Measurements from ENCODE around the gene PDHX.

PDHX gene

GRCh38 chr11:34975482-34975881, 59.1 kb downstream of the PDHX start:
- Histone ChIP-seq H3K4me1 (ENCODE audit: insufficient read depth, low read length, poor library complexity, severe bottlenecking) (peaks cover 23% of the 10 kb centered on the region), H3K9ac (ENCODE audit: low read depth, low read length, poor library complexity, severe bottlenecking) (no peak overlapping the region), H4K20me1 (ENCODE audit: insufficient read depth, low read length, poor library complexity, severe bottlenecking) (no peaks in the 10 kb centered on the region), H3K79me2 (ENCODE audit: insufficient read depth, low read length) (no peaks in the 10 kb centered on the region), H3K4me2 (ENCODE audit: low read depth, low read length, poor library complexity, severe bottlenecking) (no peak overlapping the region), H3K9me3 (ENCODE audit: insufficient read depth, low read depth, low read length) (0 out of 2 replicates have a peak, but pooled peaks cover 5% of the 10 kb centered on the region), H3K4me3 (ENCODE audit: low read length, poor library complexity, severe bottlenecking) (no peak overlapping the region), H3F3A (ENCODE audit: low read depth) (no peaks in the 10 kb centered on the region; the same call in 1 of the 2 replicates), H3K27me3 (ENCODE audit: insufficient read depth, low read length, poor library complexity, severe bottlenecking) (no peaks in the 10 kb centered on the region), H3K36me3 (ENCODE audit: insufficient read depth, low read length) (peaks cover 49% of the 10 kb centered on the region), H3K9me2 (replicated peaks; ENCODE audit: low read depth, low read length) (no peaks in the 10 kb centered on the region), H2AFZ (ENCODE audit: low read length) (no peak overlapping the region)
- TF ChIP-seq CTCF (conservative IDR thresholded peaks at IDR 0.05; ENCODE audit: low read length): no peak
- TF ChIP-seq EZH2phosphoT487 (IDR thresholded peaks at IDR 0.05; ENCODE audit: borderline replicate concordance): no peak

- Histone ChIP-seq H3K79me2 (ENCODE audit: insufficient read depth, low read length) (no peaks in the 10 kb centered on the region), H3F3A (ENCODE audit: low read depth) (no peaks in the 10 kb centered on the region), H3K4me3 (ENCODE audit: low read length, poor library complexity, severe bottlenecking) (no peak overlapping the region), H3K9me3 (ENCODE audit: insufficient read depth, low read depth, low read length) (no peaks in the 10 kb centered on the region), H3K4me1 (ENCODE audit: insufficient read depth, low read length, poor library complexity, severe bottlenecking) (peaks cover 23% of the 10 kb centered on the region), H3K27me3 (ENCODE audit: insufficient read depth, low read length, poor library complexity, severe bottlenecking) (no peaks in the 10 kb centered on the region), H3K4me2 (ENCODE audit: low read depth, low read length, poor library complexity, severe bottlenecking) (no peak overlapping the region), H2AFZ (ENCODE audit: low read length) (no peak overlapping the region), H4K20me1 (ENCODE audit: insufficient read depth, low read length, poor library complexity, severe bottlenecking) (no peaks in the 10 kb centered on the region), H3K9ac (ENCODE audit: low read depth, low read length, poor library complexity, severe bottlenecking) (no peak overlapping the region), H3K36me3 (ENCODE audit: insufficient read depth, low read length) (peaks cover 43% of the 10 kb centered on the region), H3K9me2 (replicated peaks; ENCODE audit: low read depth, low read length) (no peaks in the 10 kb centered on the region)
- TF ChIP-seq CTCF (conservative IDR thresholded peaks at IDR 0.05; ENCODE audit: low read length) (no peak), EZH2phosphoT487 (IDR thresholded peaks at IDR 0.05; ENCODE audit: borderline replicate concordance) (no peak)
These were observed 60.2 kb downstream of the PDHX start for GRCh38 chr11:34976496-34977088.

GRCh38 chr11:34977089-34977912, 60.9 kb downstream of the PDHX start:
- Histone ChIP-seq H2AFZ (ENCODE audit: low read length) (no peak overlapping the region), H3K9me2 (replicated peaks; ENCODE audit: low read depth, low read length) (no peaks in the 10 kb centered on the region), H3F3A (ENCODE audit: low read depth) (no peaks in the 10 kb centered on the region), H3K9me3 (ENCODE audit: insufficient read depth, low read depth, low read length) (no peaks in the 10 kb centered on the region), H3K4me2 (ENCODE audit: low read depth, low read length, poor library complexity, severe bottlenecking) (no peak overlapping the region), H3K27me3 (ENCODE audit: insufficient read depth, low read length, poor library complexity, severe bottlenecking) (no peaks in the 10 kb centered on the region), H4K20me1 (ENCODE audit: insufficient read depth, low read length, poor library complexity, severe bottlenecking) (no peaks in the 10 kb centered on the region), H3K36me3 (ENCODE audit: insufficient read depth, low read length) (peaks cover 38% of the 10 kb centered on the region; the same call in 1 of the 2 replicates), H3K9ac (ENCODE audit: low read depth, low read length, poor library complexity, severe bottlenecking) (no peak overlapping the region), H3K4me1 (ENCODE audit: insufficient read depth, low read length, poor library complexity, severe bottlenecking) (peaks cover 23% of the 10 kb centered on the region), H3K79me2 (ENCODE audit: insufficient read depth, low read length) (no peaks in the 10 kb centered on the region), H3K4me3 (ENCODE audit: low read length, poor library complexity, severe bottlenecking) (no peak overlapping the region)
- TF ChIP-seq CTCF (conservative IDR thresholded peaks at IDR 0.05; ENCODE audit: low read length) (no peak), EZH2phosphoT487 (IDR thresholded peaks at IDR 0.05; ENCODE audit: borderline replicate concordance) (no peak)

Data from Loucy (cell line).